Measurements from ENCODE around the gene PTGER4. TPM values are rescaled to one million over a fixed set of nuclear protein-coding genes. Genes with fewer than 3 reads are reported as not detected.

PTGER4 gene
- total and polyA plus RNA-seq, 9 donors: 0.66 to 8.8 (median 2.8) TPM

- no peak for DNase-seq
- Histone ChIP-seq H3K27me3 (no peaks in the 10 kb centered on the region), H3K27ac (no peak overlapping the region), H3K36me3 (no peaks in the 10 kb centered on the region), H3K4me3 (no peak overlapping the region), H3K9me3 (no peaks in the 10 kb centered on the region), H3K4me1 (ENCODE audit: insufficient read depth) (no peaks in the 10 kb centered on the region)
- TF ChIP-seq CTCF (IDR thresholded peaks at IDR 0.05) (no peak), EP300 (IDR thresholded peaks at IDR 0.05) (no peak), POLR2A (IDR thresholded peaks at IDR 0.05) (no peak)
- intact Hi-C loops (cut with DNase I): no loop called here
- WGBS, 3 donors: 93 to 97% (median 95%) methylated on average over 3 of the region's 3 CpGs
Measured at GRCh38 chr5:40651201-40651600, 28.5 kb upstream of the PTGER4 start.

GRCh38 chr5:40652441-40653220, 27.1 kb upstream of the PTGER4 start:
- Histone ChIP-seq H3K4me3 (no peak overlapping the region), H3K27ac (no peak overlapping the region), H3K9me3 (no peaks in the 10 kb centered on the region), H3K27me3 (no peaks in the 10 kb centered on the region), H3K36me3 (no peaks in the 10 kb centered on the region), H3K4me1 (ENCODE audit: insufficient read depth) (no peaks in the 10 kb centered on the region)
- DNase-seq: no peak
- TF ChIP-seq POLR2A (IDR thresholded peaks at IDR 0.05): no peak
- WGBS, 3 donors: 74 to 77% (median 77%) methylated on average over 8 of the region's 8 CpGs
- intact Hi-C loops (cut with DNase I): no loop called here

GRCh38 chr5:40653221-40654022, 26.3 kb upstream of the PTGER4 start:
- intact Hi-C loops (cut with DNase I): no loop called here
- H3K4me3 ChIP-seq: no peak overlapping the region
- WGBS, 3 donors: 85 to 96% (median 89%) methylated on average over 4 of the region's 4 CpGs

GRCh38 chr5:40654377-40654991, 25.2 kb upstream of the PTGER4 start:
- intact Hi-C loops (cut with DNase I): no loop called here
- no peaks in the 10 kb centered on the region for H3K27me3 ChIP-seq
- TF ChIP-seq EP300 (IDR thresholded peaks at IDR 0.05): no peak
- no peak for TF ChIP-seq POLR2A (IDR thresholded peaks at IDR 0.05)
- no peak for TF ChIP-seq CTCF (IDR thresholded peaks at IDR 0.05)
- 69 to 77% (median 73%) methylated on average over 4 of the region's 4 CpGs for WGBS, 3 donors
- DNase-seq: no peak
- H3K4me3 ChIP-seq: no peak overlapping the region
- H3K27ac ChIP-seq: no peak overlapping the region
- H3K36me3 ChIP-seq: no peaks in the 10 kb centered on the region
- H3K4me1 ChIP-seq (ENCODE audit: insufficient read depth): no peaks in the 10 kb centered on the region
- no peaks in the 10 kb centered on the region for H3K9me3 ChIP-seq

More at GRCh38 chr5:40653221-40654022, 26.3 kb upstream of the PTGER4 start:
- no peak overlapping the region for H3K27ac ChIP-seq
- no peaks in the 10 kb centered on the region for H3K36me3 ChIP-seq
- TF ChIP-seq POLR2A (IDR thresholded peaks at IDR 0.05) (no peak), CTCF (IDR thresholded peaks at IDR 0.05) (no peak), EP300 (IDR thresholded peaks at IDR 0.05) (no peak)
- no peaks in the 10 kb centered on the region for H3K9me3 ChIP-seq
- H3K4me1 ChIP-seq (ENCODE audit: insufficient read depth): no peaks in the 10 kb centered on the region
- H3K27me3 ChIP-seq: no peaks in the 10 kb centered on the region
- DNase-seq: no peak
